Prostate gland (tissue), 2 donors: ENCODE measurements around the gene NAT10. TPM values are rescaled to one million over a fixed set of nuclear protein-coding genes. Genes with fewer than 3 reads are reported as not detected.

Experiments used
- DNase-seq: peaks from one replicate; pipeline ENCODE4 v3.0.0-alpha.2; 2019; ENCODE audit warnings: low spot score
- H3K27ac ChIP-seq, 2 donors: fragments of 200-600 bp; sonication (generic); 2 replicates each; pipeline ENCODE4 v1.5.1; 2017 to 2019
- H3K27me3 ChIP-seq: fragments of 200-600 bp; sonication (generic); replicated peaks from 2 replicates; pipeline ENCODE4 v1.5.1; 2019; ENCODE audit not compliant: insufficient read depth
- H3K36me3 ChIP-seq, 2 donors: fragments of 200-600 bp; sonication (generic); 1 replicate in 1 of 2; 2 replicates in 1 of 2; pipeline versions ENCODE4 v1.5.1 to v1.8.1; 2017 to 2019
- H3K4me1 ChIP-seq: fragments of 200-600 bp; sonication (generic); replicated peaks from 2 replicates; pipeline ENCODE4 v1.5.1; 2019
- H3K4me3 ChIP-seq, 2 donors: fragments of 200-600 bp; sonication (generic); 2 replicates each; pipeline ENCODE4 v1.5.1; 2017 to 2019
- H3K9me3 ChIP-seq: fragments of 200-600 bp; sonication (generic); 2 replicates; pipeline ENCODE4 v1.5.1; 2017
- POLR2A ChIP-seq: fragments of 450-650 bp; IDR thresholded peaks from one replicate; pipeline ENCODE4 v1.6.1; 2016; ENCODE audit warnings: antibody characterized with exemption, mild to moderate bottlenecking
- POLR2AphosphoS5 ChIP-seq: sonication (generic); formaldehyde crosslinking; IDR thresholded peaks from one replicate; pipeline ENCODE4 v1.6.1; 2017; ENCODE audit warnings: antibody characterized with exemption
- WGBS: methylation state at CpG from one replicate; pipeline ENCODE4 v1.1.5; 2018; 5-methylcytosine and 5-hydroxymethylcytosine counted together
- intact Hi-C: fragments of 100-400 bp; cut with DNase I; formaldehyde crosslinking; loops from one replicate; pipeline ENCODE4 v1.14.2; 2022
- total RNA-seq, 2 donors: library from RNA; depleted of rRNA; stranded (reverse); fragments of >200 nt; gene quantifications; one replicate each; pipeline ENCODE4 v1.1.0, GENCODE V29; 2016
- TF ChIP-seq, protein P1 (sequence below), 4 experiments: fragments of 200-600 bp in 2 of 4; fragments of 450-650 bp in 2 of 4; sonication (generic) in 2 of 4; IDR thresholded peaks; 1 replicate in 3 of 4; 2 replicates in 1 of 4; pipeline ENCODE4 v1.5.1; 2016 to 2019; ENCODE audit warnings: antibody characterized with exemption in 4 of 4, mild to moderate bottlenecking in 2 of 4, moderate library complexity in 2 of 4

Gene NAT10
- total RNA-seq, 2 donors from 2014 or later = 21.9 to 34.7 TPM

DNA sequence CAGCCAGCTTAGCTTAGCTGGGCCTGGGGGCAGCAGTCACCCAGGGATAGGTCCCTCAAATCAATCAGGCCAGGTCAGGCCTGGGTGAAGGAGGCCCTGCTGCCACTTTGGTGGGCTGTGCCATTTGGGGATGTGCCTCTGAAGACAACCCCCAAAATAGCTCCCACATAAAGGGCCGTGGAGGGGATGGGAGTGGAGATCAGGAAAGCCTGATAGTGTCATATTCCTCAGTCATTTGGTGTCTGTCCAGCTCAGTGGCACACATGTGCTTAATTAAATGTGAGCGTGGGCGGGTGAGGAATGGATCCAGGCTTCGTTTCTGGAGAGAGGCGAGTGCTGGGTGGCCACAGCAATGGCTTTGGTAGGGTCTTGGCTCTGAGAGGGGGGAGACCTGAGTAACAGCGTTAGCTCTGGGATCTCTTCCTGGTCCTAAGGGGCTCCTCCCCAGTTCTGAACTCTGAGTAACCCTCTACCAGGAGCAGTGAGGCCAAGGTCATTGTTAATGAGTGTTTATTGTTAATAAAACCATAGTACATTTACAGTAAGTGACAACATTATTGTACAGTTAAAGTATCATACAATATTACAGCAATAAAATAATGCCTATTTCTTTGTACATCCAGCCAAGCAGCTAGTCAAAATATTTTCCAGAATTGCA is 45.2 kb downstream of the NAT10 start:
- TF ChIP-seq, protein P1, sequence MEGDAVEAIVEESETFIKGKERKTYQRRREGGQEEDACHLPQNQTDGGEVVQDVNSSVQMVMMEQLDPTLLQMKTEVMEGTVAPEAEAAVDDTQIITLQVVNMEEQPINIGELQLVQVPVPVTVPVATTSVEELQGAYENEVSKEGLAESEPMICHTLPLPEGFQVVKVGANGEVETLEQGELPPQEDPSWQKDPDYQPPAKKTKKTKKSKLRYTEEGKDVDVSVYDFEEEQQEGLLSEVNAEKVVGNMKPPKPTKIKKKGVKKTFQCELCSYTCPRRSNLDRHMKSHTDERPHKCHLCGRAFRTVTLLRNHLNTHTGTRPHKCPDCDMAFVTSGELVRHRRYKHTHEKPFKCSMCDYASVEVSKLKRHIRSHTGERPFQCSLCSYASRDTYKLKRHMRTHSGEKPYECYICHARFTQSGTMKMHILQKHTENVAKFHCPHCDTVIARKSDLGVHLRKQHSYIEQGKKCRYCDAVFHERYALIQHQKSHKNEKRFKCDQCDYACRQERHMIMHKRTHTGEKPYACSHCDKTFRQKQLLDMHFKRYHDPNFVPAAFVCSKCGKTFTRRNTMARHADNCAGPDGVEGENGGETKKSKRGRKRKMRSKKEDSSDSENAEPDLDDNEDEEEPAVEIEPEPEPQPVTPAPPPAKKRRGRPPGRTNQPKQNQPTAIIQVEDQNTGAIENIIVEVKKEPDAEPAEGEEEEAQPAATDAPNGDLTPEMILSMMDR (IDR thresholded peaks at IDR 0.05) = no peak
- TF ChIP-seq POLR2A (no peak), POLR2AphosphoS5 (no peak)
- Histone ChIP-seq H3K4me3 (no peak overlapping the region), H3K4me1 (peaks cover 20% of the 10 kb centered on the region), H3K27me3 (no peaks in the 10 kb centered on the region), H3K36me3 (peaks cover 5 to 11% of the 10 kb centered on the region in 2 donors), H3K27ac (no peak overlapping the region), H3K9me3 (no peaks in the 10 kb centered on the region)
- no peak for DNase-seq
- intact Hi-C loops = no loop called here
- 23% methylated on average over 6 of the region's 6 CpGs for WGBS

DNA sequence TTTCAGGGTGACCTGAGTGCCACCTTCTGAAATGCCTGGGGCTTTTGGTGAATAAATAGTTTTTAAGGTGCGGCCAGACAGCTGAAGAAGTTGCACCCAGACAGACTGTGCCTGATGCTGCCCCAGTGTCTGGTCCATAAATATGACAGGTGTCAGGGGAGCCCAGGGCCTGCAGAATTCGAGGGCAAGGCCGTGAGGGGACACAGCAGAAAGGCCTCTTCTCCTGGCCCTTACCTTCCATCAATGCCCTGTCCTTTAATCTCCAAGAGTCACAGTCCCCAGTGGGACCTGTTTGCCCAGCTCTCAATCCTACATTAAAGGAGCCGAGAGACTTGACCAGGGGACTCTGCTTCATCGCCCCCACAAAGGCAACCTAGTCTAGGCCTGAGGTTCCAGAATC is 45.7 kb downstream of the NAT10 start:
- Histone ChIP-seq H3K4me3 (no peak overlapping the region), H3K36me3 (peaks cover 5 to 6% of the 10 kb centered on the region in 2 donors), H3K9me3 (no peaks in the 10 kb centered on the region), H3K4me1 (peaks cover 25% of the 10 kb centered on the region), H3K27me3 (no peaks in the 10 kb centered on the region), H3K27ac (no peak overlapping the region)
- TF ChIP-seq POLR2A (no peak), POLR2AphosphoS5 (no peak)
- TF ChIP-seq, protein P1 (IDR thresholded peaks at IDR 0.05) = no peak
- DNase-seq = no peak
- 72% methylated on average over 5 of the region's 5 CpGs for WGBS
- intact Hi-C loops = no loop called here

DNA sequence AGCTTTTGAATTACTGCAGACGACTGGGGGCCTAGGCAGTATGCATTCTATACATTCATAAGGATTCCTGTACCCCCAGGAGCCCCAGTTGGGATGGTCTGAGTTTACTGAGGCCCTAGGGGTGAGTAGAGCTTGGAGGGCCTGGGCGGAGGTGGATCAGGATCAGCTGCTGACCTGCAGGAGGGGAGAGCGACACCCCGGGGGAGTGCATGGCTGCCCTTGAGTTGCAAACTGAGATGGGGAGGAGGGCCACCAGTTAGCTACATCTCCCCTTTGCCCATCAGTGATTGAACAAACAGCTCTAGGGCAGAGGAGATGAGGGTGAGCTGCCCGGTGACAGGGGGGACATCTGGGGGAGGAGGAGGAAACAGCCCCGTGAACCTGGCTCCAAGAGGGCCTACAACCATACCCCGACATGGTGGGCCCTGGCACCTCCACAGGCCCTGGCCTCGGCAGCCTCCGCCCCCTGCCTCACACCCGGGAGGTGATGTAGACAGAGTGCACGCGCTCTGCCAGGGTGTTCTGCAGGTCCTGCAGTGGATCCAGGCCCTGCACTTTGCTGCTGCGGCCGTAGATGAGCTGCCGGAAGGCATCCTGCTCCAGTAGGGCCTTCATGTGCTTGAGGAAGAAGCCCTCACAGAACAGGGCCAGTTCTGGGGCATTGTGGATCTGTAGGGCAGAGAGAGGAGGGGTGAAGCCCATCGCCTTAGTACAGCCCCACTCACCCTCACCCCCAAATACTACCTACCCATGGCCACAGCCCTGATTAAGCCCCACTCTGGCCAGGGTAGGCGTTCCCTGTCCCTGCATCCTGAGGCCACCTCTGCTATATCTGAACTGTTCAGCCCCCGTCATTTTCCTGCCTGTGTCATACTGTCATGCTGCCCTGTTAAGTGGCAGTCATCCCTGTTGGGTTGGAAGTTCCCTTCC is 46.8 kb downstream of the NAT10 start:
- no peak for DNase-seq
- intact Hi-C loops = no loop called here
- Histone ChIP-seq H3K27me3 (no peaks in the 10 kb centered on the region), H3K27ac (no peak overlapping the region), H3K9me3 (no peaks in the 10 kb centered on the region), H3K36me3 (no peaks in the 10 kb centered on the region), H3K4me1 (peaks cover 25% of the 10 kb centered on the region), H3K4me3 (no peak overlapping the region)
- TF ChIP-seq POLR2AphosphoS5 = no peak
- TF ChIP-seq, protein P1 (IDR thresholded peaks at IDR 0.05) = no peak
- no peak for TF ChIP-seq POLR2A
- 89% methylated on average over 12 of the region's 18 CpGs for WGBS

DNA sequence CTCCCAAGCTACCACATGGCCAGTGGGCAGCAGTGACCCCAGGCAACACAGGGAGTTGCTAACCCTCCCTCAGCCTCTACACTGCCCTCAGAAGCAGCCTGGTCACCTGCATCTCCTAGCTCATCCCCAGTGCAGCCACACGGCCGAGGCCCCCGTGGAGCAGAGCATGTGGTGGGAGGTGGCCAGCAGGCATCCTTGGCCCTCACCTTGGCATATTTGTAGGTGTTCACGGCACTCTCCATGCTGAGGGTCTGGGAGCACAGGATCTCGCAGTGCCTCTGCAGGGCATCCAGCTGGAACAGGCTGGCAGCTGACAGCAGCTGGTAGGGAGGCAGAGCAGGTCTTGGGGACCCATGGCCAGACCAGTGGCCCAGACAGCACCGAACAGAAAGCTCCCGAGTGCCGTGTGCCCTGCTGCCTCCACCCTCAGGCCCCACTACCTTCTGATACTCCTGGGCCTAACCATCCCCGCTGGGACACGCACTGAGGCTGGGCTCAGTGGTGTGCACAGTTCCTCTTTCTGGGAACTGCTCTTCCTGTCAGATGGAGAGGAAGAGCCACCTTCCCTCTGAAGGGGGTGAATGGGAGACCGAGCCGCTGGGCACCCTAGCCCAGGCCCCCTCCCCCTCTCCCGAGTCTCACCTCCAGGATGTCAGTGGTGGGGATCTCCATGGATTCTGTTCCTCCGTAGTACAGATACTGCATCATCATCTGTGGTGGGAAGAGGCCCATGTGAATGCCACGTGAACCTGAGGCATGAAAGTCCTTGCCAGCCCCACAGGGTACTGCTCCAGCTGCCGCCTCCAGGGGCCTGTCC is 48.8 kb downstream of the NAT10 start:
- H3K4me3 ChIP-seq = no peak overlapping the region
- H3K36me3 ChIP-seq = no peaks in the 10 kb centered on the region
- TF ChIP-seq, protein P1 (IDR thresholded peaks at IDR 0.05) = no peak
- TF ChIP-seq POLR2A (no peak), POLR2AphosphoS5 (no peak)
- H3K27me3 ChIP-seq = no peaks in the 10 kb centered on the region
- H3K27ac ChIP-seq = peak overlapping the region; percentile 81 to 85
- WGBS = 69% methylated on average over 16 of the region's 16 CpGs
- H3K4me1 ChIP-seq = peaks cover 25% of the 10 kb centered on the region
- no peaks in the 10 kb centered on the region for H3K9me3 ChIP-seq
- DNase-seq = no peak
- intact Hi-C loops = no loop called here
